ENCODE results near the gene TDO2.
"Not testable (repeated sequence)": the region's sequence is repeated elsewhere in the genome, so short reads cannot be mapped to it uniquely, and the experiment has no call there.

TDO2 gene

DNA sequence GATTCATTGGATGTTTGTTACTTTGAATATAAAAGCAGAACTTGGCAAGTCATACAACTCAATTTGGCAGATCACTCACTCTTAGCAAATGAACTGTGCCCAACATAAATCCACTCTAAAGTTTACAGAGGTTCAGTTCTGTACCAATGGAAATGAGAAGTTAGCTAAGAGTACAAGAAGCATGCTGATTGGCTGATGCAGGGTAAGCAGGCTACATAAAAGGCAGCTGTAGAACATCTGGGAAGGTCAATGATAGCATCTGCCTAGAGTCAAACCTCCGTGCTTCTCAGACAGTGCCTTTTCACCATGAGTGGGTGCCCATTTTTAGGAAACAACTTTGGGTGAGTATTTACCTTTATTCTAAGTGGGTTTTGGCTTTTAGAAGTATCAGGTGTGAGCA, at the start of gene TDO2:
Gene TDO2, plus strand, starts transcription at position 244 of the 400 bp plus-strand sequence. Its CDS starts 63 bp downstream, at position 307.
- no peak for DNase-seq

DNA sequence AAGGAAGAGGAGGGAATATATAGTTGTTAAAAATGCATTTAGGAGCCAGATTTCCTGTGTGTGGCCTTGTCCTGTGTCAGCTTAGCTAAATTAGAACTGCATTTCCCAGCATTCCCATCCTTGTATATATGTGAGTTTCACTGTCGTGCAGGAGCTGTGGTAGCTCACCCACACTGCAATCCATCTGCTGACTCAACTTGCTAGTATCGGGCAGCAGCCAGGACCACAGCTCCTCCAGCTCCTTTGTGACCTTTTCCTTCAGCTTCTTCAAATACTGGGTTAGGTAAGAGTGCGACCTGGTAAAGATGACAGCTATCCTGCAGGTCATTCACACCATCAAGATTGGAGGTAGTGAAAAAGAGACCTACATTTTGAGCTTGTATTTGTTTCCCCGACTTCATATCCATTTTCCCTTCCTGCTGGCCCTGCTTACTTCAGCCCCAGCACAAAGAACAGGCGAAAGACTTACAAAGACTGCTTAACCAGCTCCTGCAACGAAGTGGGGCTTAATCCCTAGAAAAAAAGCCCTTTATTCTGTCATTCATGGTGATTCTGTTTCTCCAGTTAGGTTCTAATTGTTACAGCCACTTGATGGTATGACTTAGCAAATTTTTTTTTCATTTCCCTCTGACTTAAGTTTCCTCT, 48.8 kb upstream of the TDO2 start:
- no peak for DNase-seq

DNA sequence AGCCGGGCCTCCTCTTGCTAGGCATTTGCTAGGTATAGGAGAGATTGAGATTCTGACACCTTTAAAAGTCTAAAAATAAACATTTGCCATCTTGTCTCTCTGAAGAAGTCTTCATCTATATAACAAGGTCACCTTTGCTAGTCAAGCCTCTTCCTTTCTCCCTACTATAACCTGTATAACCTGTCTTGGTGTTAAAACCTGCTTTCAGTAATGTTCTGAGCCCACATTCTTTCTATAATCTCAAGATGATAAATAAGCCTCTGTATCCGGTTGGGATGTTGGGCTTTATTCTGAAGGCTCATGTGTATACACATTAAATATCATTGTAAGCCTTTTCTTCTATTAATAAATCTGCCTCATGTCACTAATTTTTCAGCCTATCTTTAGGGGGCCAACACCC, 47.6 kb upstream of the TDO2 start:
- no peak for DNase-seq

DNA sequence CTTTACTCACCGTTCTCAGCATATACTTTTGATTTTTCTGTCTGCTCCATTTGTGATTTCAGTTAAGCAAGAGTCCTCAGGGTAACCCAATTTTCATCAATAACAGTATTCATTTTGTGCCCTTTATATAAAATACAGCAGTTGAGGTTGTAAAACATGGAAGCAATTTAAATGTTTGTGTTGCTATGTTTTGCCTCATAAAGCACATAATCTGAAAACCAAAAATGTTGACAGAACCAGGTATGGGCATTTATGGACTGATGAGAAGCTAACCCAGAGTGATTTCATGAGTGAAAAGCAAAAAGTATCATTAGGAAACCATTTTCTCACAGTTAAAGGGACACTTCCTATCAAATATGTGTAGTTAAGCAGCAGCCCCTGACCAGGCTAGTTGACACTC, 37.3 kb upstream of the TDO2 start, which contains the start of gene ASIC5:
Gene ASIC5, minus strand, starts transcription at position 101 of the 400 bp plus-strand sequence. Its CDS starts 51 bp downstream, at position 50.
- DNase-seq, result no peak

DNA sequence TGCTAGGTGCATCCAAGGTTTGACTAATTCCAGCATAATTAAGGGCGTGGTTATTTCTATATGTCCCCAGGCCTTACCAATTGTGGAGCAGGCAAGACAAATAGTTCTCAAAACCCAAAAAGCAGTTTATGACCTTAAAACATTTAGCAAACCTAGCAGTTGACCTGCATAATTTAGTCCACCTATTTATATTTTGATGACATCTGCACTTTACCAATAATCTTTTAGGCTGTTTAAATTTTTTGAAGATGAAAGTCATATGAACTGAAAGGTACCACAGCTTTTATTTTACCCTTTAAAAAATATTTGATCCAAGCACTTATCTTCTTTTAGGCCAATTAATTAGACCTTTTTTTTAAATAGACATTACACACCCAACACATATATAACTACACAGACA, 27.6 kb upstream of the TDO2 start:
- no peak for DNase-seq

DNA sequence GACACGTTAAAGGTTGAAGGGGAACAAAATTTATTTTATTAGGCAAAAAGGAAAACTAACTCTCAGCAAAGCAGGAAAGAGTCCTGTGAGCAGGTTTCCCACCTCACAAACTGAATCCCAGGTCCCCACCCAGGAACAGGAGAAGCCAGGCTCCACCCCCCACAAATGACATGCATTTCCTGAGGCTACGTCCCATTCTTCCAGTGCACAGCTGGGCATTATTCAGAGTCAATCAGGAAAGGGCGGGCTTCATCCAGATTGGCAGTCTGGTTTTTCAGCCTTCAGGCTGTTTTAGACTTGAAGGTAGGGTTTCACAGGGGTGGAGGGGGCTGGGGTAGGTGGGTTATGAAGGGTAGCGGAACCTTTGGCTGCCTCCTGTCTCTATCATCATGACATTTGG, 25.5 kb upstream of the TDO2 start:
- DNase-seq, result no peak

DNA sequence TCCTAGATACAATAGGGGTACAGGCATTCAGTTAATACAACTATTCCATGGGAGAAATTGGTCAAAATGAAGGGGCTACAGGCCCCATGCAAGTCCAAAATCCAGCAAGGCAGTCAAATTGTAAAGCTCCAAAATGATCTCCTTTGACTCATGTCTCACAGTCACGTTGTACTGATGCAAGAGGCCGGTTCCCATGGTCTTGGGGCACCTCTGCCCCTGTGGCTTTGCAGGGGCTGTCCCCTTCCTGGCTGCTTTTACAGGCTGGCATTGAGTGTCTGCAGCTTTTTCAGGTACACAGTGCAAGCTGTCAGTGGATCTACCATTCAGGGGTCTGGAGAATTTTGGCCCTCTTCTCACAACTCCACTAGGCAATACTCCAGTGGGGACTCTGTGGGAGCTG, 24.9 kb upstream of the TDO2 start:
- DNase-seq, result no peak

DNA sequence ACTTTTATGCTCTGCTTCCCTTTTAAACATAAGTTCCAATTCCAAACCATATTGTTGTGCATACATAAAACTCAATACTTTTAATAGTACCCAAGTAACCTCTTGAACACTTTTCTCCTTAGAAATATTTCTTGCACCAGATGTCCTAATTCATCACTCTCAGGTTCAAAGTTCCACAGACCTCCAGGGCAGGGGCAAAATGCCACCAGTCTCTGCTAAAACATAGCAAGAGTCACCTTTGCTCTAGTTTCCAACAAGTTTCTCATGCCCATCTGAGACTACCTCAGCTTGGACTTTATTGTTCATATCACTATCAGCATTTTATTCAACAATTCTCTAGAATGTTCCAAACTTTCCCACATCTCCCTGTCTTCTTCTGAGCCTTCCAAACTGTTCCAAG, 23.7 kb upstream of the TDO2 start:
- no peak for DNase-seq

DNA sequence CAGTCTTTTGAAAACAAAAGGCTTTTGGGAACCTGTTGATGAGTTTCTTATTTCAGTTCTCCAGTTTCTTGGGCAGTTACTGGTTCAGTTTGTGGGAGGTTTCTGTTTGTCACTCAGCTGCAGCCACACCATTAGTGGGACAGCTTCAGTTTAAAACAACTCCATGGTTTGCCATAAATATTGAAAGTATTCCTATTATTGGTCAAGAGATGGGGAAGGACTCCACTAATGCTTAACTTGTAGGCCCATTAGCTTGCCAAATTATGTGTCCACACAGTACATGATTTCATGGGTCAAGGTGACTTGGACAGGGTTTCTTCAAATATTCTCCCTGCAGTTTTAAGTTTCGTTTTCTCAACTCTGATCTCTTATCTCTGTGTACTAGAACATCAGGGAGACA, 21.9 kb upstream of the TDO2 start:
- no peak for DNase-seq

DNA sequence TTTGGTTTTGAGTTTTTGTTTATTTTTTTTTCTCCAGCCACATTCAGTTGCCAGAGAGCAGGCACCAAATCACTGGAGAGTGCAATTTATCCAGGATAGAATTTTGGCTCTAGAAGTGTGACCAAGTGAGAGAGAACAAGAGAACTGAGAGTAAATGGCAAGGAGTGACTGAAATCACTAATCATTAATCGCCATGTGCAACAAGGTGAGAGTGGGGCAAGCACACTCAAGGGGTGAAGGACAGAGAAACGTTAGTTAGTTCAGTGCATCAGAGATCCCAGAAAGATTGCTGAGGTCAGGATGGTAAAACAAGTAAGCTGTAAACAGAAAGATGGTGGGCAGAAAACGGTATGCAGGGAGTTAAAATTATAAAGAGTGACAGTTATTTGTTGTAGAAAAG, 19.6 kb upstream of the TDO2 start:
- no peak for DNase-seq

DNA sequence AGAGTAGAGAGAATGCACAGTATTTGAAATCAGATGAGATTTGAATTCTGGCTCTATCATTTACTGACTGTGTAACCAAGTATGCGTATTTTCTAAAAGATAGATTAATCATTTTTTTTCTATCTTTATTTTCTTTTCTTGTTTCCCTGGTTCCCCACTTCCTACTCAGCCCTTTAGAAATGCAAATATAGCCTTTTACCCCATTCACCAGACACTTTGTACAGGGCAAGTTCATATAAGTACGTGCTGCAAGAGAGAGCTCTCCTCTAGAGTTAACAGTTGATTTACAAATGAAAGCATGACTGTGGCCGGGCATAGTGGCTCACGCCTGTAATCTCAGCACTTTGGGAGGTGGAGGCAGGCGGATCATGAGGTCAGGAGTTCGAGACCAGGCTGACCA, 17.8 kb upstream of the TDO2 start:
- no peak for DNase-seq

DNA sequence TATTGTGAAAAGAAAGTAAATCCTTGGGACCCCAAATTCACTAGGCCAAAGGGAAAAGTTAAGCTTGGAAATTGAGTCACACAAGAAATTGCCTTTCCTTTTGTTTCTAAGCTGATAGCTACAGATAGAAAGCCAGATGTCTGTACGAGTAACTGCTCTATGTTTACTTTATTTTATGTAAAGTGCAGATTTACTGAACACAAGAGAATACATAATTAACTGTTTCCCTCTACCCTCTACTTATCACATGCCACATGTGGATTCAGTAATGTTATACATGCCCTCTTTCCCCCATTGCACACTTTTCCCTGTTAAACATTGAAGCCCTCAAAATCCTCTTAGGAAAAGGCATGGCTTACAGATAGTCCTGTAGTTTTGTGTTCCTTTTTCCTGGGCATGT, 16.5 kb upstream of the TDO2 start:
- no peak for DNase-seq

DNA sequence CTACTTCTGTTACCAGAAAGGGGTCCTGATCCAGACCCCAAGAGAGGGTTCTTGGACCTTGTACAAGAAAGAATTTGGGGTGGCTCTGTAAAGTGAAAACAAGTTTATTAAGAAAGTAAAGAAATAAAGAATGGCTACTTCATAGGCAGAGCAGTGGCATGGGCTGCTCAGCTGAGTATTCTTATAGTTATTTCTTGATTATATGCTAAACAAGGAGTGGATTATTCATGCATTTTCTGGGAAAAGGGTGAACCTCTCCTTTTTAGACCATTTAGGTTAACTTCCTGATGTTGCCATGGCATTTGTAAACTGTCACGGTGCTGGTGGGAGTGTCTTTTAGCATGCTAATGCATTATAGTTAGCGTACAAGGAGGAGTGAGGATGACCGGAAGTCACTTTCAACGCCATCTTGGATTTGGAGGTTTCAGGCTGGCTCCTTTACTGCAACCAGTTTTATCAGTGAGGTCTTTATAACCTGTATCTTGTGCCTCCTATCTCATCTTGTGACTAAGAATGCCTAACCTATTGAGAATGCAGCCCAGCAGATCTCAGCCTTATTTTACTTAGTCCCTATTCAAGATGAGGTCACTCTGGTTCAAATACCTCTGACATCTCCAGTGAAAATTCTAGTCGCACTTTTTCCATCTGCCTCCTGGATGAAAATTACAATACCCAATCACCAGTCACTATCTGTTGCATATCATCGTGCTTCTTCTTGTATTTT, 15.5 kb upstream of the TDO2 start:
- DNase-seq, result no peak

DNA sequence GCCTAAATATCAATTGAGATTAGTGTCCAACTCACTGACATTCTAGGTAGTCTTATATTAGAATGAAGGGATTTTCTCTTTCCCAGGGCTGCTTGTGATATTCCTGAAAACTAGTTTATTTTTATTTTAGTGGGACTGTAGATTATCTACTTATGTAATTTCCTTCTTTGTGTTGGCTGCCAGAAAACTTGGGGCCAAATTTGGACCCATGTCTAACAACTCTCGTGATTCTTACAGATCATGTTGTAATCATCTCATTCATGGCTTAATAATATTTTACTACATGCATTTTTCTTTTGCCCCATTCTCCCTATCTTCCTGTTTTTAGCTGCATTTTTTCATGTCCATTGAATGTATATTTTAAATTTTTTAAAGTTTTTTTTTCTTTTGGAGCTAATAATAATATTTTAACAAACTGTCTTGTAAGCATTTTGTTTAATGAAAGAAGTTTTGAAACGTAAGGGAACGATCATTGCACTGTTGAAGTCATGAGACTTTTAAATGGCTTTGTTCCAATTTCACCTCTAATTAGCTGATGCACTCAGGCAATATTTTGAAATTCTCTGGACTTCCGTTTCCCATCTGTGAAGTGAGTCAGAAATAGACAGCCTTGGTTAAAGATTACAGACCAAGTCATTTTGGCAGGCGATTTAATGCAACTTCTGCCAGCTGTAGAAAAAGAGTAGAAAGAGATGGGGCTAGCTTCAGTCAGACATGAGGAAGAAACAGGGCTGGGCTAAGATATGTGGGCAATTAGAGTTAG, 14.3 kb upstream of the TDO2 start:
- DNase-seq, result no peak

DNA sequence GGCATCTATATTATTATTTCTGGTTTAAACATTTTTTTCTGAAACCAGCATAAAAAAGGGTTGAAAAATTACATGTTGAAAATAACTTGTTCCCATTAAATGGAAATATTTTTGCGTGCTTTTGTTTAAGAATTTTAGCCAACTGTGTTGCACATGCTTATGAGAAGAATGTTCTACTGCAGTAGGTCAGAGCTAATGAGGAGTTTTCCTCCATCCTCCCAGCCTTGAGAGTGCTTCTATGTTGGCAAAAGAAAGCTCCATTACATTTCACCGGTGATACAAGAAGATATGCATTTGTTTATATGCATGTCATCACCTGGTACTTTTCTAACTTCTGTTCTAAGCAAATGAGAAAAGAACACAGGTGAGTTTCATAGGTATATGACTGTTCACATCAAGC, 13.6 kb upstream of the TDO2 start:
- DNase-seq, result no peak

DNA sequence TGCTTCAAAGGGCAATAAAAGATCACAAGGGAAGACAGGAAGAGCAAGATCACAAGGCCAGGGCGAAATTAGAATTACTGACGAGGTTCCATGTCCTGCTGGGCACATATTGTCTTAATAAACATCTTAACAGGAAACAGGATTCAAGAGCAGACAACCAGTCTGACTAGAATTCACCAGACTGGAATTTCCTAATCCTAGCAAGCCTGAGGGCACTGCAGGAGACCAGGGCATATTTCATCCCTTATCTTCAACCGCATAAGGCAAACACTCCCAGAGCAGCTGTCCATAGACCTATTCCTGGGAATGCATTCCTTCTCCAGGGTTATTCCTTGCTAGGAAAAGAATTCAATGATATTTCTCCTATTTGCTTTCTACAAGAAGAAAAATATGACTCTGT, 12.4 kb upstream of the TDO2 start:
- no peak for DNase-seq

DNA sequence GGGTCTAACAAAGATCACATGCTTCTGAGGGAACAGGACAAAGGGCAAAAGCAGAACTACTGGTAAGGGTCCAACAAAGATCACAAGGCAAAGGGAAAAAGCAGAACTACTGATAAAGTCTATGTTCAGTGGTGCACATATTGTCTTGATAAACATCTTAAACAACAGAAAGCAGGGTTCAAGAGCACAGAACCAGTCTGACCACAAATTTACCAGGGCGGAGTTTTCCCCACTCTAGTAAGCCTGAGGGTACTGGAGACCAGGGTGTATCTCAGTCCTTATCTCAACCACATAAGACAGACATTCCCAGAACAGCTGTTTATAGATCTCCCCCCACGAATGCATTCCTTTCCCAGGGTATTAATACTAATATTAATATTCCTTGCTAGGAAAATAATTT, 5.1 kb upstream of the TDO2 start:
- DNase-seq, result not testable (repeated sequence)

DNA sequence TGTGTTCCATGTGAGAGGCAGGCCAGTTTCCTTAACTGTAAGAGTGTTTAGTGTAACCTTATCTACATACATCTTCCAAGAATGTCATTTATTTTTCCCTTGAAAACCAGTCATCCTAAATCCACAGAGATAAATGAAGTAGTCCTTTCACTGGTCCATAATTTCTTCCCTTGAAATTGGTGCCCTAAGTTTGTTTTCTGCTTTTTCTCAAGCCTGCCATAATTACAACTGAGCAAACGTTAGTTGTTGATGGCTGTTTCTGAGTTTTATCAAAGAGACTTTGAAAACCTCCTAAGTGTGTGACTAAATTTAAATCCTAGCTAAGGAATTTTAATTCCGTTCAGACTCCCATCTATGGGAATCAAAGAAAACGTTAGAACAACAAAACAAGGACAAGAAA, 3.6 kb upstream of the TDO2 start:
- DNase-seq, result no peak

DNA sequence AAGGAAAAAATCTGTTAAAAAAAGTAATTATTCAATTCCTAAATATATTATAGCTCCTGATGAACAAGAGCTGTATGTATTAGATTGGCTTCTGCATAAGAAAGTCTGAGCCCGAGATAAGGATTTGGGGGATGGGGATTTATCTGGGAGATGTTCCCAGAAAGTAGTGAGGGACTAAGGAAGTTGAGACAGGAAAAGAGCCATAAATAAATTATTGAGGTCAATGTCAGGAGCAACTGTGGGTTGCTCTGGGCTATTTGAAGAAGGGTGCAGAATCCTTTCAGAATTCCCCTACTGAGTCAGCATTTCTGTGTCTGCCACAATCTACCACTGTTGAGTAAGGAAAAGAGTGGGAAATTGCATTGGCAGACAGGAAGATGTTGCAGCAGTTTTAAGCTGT, 3.1 kb upstream of the TDO2 start:
- DNase-seq, result no peak

DNA sequence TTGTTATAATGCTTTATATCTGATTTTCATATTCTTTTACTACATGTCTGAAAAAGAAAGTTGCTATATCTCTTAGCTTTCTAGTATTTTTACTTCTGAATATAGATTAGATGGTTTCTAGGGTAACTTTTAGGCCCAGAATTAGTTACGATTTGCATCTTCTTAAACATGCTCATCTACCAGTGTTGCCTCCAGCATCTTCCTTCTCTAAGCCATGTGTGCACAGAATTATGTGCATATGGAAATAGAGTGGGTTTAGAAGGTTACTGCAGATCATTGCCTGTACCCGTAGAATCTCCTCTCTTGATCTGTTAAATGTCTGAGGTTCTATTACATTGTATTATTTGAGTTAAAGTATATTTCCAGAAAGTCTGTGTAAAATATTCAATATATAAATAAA, 2.5 kb upstream of the TDO2 start:
- no peak for DNase-seq

DNA sequence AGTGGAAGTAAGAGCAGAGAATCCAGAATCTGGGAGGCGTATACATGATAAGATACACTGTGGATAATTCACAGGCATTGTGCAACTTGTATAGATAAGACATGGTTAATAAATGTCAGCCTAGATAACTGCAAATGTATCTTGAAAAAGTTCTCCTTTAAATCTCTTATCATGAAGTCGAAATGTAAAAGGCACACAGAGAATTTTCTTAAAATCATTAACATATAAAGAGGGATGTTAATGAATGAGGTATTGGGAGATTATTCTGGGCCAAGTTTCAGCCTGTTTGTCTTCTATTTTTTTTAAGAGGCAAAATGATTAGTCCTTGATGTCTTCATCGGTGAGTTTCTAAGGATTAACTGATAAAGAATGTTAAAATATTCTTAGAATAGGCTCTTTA, 835 bp downstream of the TDO2 start:
- DNase-seq, result no peak

DNA sequence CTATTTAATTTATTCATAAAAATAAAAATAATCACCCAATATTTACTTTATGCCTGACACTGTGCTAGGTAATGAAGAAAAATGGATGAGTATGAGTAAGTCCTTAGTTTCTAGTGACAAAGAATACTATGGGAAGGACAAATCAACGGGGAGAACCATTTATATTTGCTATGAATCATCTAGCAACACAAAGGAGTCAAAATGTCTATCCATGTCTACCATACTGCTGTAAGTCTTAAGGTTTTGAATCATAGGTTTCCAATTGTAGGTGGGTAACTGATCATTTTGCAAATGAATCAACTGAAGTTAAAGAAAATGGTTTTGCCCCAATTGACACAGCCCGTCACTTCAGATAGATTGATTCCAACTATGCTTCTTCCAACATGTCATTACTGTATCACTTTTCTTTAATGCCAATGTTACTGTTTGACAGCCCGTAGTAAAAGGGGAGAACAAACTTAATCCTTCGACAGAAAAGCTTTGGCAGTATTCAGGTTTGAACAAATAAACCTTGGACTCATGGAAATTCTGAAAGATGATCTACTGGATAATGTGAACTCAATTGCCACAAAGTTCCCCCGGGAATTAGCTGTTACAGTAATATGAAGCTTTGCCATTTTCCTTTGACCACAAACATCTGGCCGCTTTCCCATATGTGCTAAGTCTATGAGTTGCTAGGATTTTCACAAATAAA, 3.2 kb downstream of the TDO2 start:
- no peak for DNase-seq

DNA sequence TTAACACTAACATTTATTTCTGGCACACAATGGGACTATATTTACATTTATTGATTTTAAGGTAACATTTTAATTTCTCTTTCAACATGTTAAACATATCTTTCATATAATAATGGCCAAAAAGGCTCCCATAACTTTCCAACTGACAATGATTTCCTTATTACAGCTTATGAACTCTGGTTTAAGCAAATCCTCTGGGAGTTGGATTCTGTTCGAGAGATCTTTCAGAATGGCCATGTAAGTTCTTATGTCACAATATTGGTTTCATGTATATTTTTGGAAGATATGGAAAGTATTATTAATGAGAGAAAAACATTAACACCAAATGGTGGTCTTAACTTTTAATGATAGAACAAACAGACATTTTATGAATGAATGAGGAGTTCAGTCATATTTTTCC, 4.1 kb downstream of the TDO2 start:
- no peak for DNase-seq
